HG03135 (cell line): ENCODE results near the gene ARHGEF16.

Experiments
- ATAC-seq: cut with Tn5 transposase; IDR thresholded peaks from one replicate; pipeline ENCODE4 v1.9.1; 2021; ENCODE audit warnings: mild to moderate bottlenecking, moderate library complexity; ENCODE audit not compliant: unreplicated experiment

Gene ARHGEF16

GRCh38 chr1:3466366-3467075 lies 12.1 kb downstream of the ARHGEF16 start:
- ATAC-seq: no peak

- no peak for ATAC-seq
These were observed 12.9 kb downstream of the ARHGEF16 start for GRCh38 chr1:3467096-3468036.

GRCh38 chr1:3468236-3469103 lies 14.0 kb downstream of the ARHGEF16 start:
- no peak for ATAC-seq

- no peak for ATAC-seq
These were observed 14.8 kb downstream of the ARHGEF16 start for GRCh38 chr1:3469104-3469848.

GRCh38 chr1:3469849-3470649 lies 15.6 kb downstream of the ARHGEF16 start:
- ATAC-seq: no peak

- no peak for ATAC-seq
These were observed 16.3 kb downstream of the ARHGEF16 start for GRCh38 chr1:3470650-3471355.

GRCh38 chr1:3471356-3472087 lies 17.1 kb downstream of the ARHGEF16 start:
- no peak for ATAC-seq

- ATAC-seq: no peak
These were observed 17.8 kb downstream of the ARHGEF16 start for GRCh38 chr1:3472088-3472850.

- ATAC-seq: no peak
These were observed 18.4 kb downstream of the ARHGEF16 start for GRCh38 chr1:3472906-3473305.

GRCh38 chr1:3473381-3473844 lies 18.9 kb downstream of the ARHGEF16 start:
- no peak for ATAC-seq

GRCh38 chr1:3474016-3474415 lies 19.6 kb downstream of the ARHGEF16 start:
- no peak for ATAC-seq

- ATAC-seq: no peak
These were observed 20.0 kb downstream of the ARHGEF16 start for GRCh38 chr1:3474421-3474820.

- no peak for ATAC-seq
These were observed 21.5 kb downstream of the ARHGEF16 start for GRCh38 chr1:3475839-3476573.

- no peak for ATAC-seq
These were observed 22.2 kb downstream of the ARHGEF16 start for GRCh38 chr1:3476666-3477065.

- no peak for ATAC-seq
These were observed 23.0 kb downstream of the ARHGEF16 start for GRCh38 chr1:3477241-3477995.

- no peak for ATAC-seq
These were observed 23.7 kb downstream of the ARHGEF16 start for GRCh38 chr1:3478187-3478586.
